GM21825 (cell line): ENCODE results near the gene SNRPA.
"Not testable (repeated sequence)": the region's sequence is repeated elsewhere in the genome, so short reads cannot be mapped to it uniquely, and the experiment has no call there.

Experiments used
- ATAC-seq: cut with Tn5 transposase; IDR thresholded peaks from one replicate; pipeline ENCODE4 v1.9.1; 2021; ENCODE audit warnings: mild to moderate bottlenecking, moderate library complexity; ENCODE audit not compliant: unreplicated experiment

Gene SNRPA

DNA sequence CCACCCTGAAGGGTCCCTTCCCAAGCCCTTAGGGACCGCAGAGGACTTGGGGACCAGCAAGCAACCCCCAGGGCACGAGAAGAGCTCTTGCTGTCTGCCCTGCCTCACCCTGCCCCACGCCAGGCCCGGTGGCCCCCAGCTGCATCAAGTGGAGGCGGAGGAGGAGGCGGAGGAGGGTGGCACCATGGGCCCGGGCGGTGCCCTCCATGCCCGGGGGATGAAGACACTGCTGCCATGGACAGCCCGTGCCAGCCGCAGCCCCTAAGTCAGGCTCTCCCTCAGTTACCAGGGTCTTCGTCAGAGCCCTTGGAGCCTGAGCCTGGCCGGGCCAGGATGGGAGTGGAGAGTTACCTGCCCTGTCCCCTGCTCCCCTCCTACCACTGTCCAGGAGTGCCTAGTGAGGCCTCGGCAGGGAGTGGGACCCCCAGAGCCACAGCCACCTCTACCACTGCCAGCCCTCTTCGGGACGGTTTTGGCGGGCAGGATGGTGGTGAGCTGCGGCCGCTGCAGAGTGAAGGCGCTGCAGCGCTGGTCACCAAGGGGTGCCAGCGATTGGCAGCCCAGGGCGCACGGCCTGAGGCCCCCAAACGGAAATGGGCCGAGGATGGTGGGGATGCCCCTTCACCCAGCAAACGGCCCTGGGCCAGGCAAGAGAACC, 49.5 kb downstream of the SNRPA start:
- no peak for ATAC-seq

DNA sequence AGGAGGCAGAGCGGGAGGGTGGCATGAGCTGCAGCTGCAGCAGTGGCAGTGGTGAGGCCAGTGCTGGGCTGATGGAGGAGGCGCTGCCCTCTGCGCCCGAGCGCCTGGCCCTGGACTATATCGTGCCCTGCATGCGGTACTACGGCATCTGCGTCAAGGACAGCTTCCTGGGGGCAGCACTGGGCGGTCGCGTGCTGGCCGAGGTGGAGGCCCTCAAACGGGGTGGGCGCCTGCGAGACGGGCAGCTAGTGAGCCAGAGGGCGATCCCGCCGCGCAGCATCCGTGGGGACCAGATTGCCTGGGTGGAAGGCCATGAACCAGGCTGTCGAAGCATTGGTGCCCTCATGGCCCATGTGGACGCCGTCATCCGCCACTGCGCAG, 50.0 kb downstream of the SNRPA start:
- ATAC-seq: no peak

DNA sequence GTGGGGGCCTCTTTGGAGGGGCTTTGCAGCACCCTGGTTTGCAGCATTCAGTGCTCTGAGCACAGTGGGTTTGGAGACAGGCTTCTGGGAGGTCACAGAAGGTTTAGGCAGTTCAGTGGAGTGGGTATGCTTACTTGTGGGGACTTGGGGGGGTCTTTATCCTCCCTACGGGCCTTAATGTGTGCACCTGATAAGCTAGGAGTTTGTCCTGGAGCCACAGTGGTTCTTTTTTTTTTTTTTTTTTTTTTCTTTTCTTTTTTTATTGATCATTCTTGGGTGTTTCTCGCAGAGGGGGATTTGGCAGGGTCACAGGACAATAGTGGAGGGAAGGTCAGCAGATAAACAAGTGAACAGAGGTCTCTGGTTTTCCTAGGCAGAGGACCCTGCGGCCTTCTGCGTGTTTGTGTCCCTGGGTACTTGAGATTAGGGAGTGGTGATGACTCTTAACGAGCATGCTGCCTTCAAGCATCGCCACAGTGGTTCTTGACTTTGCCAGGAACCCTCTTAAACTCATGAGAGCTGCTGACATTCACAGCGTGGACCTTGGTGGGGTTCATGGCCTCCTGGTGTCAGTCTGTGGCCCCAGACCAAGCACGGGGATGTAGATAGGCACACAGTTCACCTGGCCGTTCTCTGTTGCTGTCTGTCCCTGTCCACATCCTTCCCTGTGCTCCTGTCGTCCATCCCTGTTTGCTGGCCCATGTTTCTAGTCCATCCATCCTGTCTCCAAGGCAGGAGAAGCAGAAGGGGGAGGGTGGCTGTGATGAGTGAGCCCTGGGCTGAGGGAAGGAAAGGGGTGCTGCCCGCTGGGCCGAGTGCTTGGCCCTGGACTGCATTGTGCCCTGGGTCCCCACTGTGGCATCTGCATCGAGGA, 50.7 kb downstream of the SNRPA start:
- no peak for ATAC-seq

DNA sequence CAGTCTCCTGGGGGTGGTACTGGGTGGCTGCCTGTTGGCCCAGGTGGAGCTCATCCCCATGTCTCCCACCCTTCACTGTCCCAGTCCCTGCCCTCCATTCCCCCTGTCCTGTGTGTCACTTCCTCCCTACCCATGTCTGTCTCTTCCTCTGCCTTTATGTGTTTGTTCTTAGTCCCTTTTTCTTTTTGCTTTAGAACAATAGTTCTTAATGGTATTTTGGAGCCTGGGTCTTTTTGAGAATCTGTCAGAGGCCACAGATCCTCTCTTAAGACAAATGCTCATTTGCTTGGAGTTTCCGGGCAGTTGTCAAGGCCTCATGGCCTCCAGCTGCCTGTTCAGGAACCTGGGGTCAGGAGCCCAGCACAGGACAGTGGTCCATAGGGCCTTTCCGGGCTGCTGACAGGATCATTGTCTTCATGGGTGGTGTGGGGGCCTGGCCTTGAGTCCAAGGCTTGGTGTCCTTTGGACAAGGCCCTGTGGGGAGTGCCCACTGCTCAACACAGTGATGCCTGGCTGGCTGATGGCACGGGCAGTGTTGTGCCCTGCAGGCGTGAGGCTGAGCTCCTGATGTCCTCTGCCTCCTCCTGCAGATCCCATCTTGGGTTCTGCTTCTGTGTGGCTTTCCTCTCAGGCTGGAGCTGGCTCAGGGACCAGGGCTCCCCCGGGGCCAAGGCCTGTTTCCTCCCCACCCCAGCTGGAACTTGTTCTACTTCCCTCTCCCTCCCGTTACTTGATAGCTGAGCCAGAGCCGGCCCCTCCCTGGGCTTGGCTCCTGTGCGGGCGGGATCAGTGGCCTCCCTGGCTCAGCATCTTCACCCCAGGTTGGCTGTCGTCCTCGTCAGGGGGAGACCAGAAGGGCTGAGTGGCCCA, 51.5 kb downstream of the SNRPA start:
- no peak for ATAC-seq

DNA sequence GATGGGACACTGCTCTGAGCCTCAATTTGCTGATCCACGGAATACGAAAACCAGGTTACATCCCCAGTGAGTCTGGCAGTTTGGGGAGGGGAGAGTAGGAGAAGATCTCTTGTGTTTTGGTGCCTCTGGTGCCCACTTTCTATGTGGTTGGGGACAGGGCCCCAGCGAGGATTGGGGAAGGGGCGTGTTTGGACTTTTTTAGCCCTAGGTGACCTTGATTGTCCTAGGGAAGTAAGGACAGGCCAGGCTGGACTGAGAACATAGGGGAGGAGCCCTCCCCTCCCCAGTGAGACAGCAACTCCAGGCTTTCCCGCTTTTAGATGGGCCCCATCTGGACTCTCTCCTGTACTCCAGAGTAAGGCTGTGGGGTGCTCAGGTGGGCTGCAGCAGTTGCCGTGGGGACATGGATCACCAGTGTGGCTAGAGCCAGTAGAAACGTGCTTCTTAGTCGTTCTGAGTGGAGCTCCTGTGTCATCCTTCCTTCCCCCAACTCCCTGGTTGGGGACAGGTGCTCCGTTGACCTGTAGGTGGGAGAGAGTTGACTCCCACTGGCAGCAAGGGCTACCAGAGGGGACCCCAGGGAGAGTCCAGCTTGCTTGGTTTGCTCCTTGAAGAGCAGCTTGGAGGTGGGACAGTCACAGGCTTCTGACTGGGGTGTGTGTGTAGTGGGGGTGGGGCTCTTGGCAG, 52.3 kb downstream of the SNRPA start:
- no peak for ATAC-seq

DNA sequence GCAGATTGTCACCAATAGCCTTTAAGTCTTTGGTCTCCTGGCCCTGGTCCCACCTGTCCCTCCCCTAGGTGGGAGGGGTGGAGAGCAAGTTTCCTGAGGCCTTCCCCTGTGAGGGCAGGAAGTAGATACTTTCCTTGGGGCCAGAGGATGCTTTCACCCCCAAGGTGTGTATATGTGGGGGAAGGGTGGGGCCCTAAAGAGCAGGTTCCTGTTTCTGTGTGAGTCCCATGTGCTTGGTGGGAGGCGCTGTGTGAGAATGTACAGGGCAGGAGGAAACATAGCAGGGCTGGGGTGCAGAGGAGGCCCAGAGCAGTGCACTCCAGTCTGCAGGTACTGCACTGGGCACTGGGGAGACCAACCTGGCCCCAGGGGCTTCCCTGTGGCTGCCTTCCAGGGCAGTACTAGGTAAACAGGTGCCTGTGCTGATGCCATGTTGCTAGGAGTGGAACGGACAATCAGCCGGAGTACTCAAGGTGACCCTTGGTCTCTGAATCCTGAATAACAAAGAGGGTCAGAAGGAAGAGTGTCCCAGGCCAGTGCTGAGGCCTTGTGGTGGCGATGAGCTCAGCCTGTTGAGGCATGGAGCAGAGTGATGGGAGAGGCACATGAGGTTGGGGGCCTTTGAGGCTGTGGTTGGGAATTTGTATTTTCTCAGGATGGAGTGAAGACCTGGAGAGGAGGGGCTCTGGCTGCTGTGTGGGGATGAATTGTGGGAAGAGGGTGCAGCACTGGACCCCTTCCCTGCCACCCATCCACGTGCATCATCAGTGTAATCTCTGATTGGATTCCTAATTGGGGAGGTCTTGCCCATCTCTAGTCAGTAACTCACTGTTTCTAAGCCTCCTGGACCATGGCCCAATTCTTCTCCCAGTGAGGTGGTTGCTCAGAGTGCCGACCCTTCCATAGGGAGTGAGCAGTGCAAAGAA, 53.1 kb downstream of the SNRPA start:
- no peak for ATAC-seq

DNA sequence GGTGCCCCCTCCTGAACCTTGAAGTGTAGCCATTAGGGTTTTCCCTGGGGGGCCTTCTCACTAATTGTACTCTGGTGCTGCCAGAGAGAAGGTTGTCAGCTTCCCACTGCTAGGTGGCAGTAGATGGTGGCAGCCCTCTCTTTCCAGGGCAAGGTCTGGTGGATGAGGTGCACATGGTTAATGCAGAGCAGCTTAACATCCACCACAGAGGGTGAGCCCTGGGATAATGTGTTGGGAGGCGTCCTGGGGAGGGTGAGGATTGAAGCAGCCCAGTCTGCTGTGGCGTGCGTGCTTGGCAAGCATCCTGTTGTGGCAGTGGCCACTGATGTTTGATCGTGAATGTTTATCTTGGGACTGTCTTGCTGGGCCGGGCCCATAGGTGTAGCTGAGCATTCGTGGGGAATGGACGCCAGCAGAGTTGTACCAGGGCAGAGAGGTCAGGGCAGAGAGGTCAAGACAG, 53.8 kb downstream of the SNRPA start:
- no peak for ATAC-seq

DNA sequence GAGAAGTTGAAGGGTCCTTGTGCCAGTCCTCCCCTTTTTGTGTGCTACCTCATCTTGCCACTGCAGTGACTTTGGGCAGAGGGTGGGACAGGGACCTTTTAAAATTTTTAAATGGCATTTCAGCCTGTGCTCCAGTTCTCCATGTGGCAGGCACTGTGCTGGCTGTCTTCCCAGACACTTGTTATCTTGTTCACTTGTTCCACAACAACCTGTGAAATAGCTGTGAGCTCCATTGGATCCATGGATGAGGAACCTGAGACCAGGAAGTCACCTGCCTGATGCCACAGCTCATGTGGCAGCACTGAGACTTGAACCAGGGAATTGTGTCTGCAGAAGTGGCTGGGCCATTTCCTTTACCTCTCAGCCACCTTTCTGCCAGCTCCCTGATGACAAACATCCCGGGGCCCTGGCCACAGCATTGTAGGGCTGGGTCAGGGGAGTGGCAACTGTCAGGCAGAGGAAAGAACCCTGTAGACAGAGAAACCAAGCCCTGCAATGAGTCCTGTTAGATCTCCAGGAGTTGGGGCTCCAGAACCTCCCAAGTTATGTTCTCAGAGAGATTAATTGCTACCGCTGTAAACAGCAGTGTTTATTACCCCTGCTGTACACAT, 54.4 kb downstream of the SNRPA start:
- no peak for ATAC-seq

DNA sequence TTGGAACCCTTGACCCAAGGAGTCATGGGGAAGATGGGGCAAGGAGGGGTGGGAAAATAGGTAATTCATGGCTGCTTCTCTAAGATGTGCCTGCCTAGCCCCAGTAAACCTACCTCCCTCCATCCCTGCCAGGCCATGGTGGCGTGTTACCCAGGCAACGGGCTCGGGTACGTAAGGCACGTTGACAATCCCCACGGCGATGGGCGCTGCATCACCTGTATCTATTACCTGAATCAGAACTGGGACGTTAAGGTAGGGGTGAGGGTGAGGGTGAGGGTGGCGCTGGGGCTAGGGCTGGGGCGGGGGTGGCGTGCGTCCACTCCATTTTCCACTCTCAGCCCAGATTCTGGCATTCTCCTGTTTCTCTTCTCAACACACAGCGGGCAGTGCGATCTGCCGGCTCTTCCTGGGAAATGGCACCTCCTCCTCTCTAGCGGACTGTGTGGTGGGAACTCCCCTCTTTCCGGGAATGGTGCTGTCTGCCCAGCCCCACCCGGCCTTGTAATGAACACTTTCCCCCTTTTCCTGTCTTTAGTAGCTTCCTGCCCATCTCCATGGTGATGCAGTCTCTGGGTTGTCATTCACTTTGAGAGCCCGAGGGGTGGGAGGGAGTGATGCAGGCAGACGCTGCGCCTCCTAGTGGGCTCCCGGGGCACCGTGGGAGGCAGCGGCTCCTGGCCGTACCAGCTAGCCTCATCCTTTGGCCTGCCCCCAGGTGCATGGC, 55.6 kb downstream of the SNRPA start:
- no peak for ATAC-seq

DNA sequence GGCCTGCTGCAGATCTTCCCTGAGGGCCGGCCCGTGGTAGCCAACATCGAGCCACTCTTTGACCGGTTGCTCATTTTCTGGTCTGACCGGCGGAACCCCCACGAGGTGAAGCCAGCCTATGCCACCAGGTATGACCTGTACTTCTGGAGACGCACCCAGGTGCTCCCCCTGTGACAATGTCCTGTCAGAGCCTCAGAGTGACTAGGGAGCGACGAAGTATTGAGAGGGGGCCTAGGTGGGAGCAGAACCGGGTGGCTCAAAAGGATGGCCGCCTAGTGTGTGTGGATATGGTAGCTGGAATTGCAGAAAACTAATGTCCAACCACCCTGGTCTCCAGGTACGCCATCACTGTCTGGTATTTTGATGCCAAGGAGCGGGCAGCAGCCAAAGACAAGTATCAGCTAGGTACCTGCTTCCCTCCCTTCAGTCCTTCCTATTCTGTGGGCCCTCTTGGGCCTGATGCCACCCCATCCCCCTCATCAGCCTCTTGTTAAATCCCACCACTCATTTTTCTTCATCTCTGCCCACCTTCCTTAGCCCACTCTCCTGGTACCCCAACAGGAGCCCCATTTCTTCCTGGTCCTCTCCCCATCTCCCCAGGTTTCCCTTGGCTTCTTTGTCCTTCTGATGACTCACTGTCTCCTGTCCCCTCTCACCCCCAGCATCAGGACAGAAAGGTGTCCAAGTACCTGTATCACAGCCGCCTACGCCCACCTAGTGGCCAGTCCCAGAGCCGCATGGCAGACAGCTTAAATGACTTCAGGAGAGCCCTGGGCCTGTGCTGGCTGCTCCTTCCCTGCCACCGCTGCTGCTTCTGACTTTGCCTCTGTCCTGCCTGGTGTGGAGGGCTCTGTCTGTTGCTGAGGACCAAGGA, 56.4 kb downstream of the SNRPA start:
- ATAC-seq: no peak

DNA sequence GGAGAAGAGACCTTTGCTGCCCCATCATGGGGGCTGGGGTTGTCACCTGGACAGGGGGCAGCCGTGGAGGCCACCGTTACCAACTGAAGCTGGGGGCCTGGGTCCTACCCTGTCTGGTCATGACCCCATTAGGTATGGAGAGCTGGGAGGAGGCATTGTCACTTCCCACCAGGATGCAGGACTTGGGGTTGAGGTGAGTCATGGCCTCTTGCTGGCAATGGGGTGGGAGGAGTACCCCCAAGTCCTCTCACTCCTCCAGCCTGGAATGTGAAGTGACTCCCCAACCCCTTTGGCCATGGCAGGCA, 57.0 kb downstream of the SNRPA start:
- ATAC-seq: no peak

DNA sequence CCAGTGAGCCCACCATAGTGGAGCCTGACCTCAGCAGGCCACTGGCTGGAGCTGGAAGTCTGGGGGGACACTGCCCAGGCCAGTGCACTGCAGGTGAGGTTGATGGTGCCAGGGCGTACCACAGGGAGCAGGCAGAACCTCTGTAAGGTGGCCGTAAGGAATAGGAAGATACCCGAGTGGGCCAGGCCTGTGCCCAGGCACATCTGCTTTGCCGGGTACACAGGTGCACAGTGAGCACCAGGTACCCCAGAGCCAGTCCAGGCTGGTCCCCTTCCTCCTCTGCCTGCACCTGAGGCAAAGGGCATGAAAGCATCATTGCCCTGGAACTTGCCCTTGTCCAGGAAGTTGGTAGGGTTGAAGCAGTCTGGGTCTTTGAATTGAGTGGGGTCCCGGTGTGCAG, 57.5 kb downstream of the SNRPA start:
- no peak for ATAC-seq

DNA sequence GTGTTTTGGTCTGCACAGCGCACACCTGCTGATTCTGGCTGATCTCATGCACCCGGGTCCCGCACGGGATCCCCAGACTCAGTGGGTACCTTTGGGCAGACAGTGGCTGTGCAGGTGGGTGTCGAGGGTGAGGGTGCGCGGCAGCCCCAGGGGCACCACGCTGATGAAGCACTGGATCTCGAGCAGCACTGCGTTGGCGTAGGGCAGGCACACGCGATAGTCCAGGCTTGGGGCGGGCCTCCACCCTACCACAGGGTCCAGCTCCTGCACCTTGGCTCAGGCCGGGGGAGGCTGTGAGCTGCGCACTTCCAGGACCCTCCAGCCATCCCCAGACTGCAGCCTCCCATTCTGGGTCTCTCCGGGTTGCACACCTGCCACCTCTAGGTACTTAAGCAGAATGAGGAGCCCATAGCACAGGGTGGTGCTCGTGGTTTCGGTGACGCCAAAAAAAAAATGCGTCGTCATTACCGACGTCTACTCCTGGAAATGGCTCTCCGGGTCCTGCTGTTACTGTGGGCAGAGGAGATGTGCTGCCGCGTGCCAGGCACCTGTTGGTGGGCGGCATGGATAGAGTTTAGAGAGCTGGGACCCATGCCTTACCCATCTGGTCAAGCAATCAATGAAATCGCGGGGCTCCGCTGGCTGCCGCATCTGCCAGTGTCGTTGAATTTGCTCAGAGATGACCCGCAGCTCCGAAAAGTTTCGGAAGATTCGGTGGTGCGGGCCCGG, 58.5 kb downstream of the SNRPA start:
- ATAC-seq: no peak

DNA sequence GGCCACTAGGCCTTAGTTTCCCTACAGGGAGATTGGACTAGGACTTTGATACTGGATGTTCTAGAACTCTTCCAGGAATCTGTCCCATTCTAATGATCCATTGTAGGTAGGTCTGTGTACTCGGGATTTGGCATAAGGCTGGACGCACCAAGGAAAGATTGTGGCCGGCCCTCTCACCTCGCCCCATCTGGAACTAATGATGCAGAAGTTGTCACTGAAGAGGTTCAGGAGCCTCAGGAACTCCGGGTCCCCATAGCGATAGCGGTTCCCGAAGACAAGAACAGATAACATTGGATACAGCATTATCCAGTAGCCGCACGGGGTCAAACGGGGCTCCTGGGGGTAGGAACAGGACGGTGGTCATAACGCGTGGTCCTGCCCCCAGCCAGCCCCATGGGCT, 59.2 kb downstream of the SNRPA start:
- ATAC-seq: no peak

DNA sequence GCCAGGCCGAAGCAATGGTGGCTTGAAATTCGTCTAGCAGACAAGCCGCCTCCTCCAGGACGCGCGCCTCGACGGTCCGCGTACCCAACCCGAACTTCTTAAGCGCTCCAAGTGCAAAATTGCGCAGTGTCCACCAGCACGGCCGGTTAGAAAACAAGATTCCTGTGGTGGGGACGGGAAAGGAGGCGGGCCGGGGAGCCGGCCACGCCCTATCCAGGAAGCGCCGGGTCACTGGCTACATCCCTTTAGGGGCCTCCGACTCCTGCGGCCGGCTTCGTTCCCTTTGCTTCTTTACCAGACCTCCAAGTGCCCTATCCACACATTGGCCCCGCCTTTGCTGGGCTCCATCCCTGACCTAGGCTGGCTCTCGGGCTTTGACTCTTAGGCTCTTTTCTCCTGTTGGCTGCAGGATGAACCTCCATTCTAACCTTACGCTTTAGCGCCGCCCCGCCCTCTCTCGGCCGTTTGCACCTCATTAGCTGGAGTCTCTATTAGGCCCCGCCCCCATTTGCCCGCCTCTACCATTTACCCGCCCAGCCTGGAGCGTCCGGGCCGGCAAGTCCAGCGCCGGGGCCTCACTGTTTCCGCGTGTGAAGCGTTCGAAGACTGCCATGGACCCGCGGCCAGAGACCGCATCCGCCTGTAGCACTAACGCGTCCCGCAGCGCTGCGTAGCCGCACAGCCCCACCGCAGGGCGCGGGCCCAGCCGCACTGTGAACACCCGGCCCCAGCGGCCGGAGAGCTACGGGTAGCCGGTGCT, 59.8 kb downstream of the SNRPA start:
- not testable (repeated sequence) for ATAC-seq

DNA sequence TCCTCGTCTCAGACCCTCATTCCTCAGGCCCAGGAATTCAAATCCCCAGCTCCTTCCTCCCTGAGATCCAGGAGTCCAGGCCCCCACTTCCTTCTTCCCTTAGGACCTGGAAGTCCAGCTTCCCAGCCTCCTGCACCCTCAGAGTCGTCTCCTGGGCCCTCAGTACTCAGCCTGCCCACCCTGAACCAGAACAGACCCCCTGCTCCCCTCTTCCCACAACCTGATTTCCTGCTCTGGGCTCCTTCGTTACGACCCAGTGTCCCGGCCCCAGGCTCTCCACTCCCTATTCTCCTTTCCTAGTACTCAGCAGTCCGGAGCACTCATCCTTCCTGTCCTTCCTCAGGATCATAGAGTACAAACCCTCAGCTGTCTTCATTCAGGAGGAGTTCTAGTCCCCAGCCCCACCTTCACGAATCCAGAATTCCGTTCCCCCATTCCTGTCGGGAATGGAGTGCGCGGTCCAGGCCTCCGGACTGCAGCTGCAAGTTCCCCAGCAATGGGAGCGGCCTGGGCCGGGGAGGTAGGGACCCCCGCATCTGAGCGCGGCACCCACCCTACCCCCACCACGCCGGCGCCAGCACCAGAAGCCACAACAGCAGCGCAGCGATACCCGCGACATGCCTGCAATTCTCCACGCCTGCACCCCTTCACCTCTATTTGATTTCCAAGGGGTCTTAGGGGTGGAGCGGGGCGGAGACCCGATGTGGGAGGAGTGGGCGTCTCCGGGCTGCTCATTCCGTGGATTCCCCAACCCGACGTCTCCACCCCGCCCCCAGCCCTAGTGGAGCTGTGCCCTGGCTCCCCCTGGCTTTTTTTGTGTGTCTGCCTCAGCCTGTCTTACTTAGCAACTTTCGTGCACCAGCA, 60.7 kb downstream of the SNRPA start:
- no peak for ATAC-seq
